SK-N-SH treated with all-trans-retinoic acid at 6 μM for 48 hours (cell line): ENCODE measurements around the gene L3MBTL1.

Experiments used
- ATAC-seq: fragments of 200-7000 bp; cut with Tn5 transposase; 3 replicates; pipeline ENCODE4 v1.9.1; 2020; ENCODE audit warnings: mild to moderate bottlenecking, moderate library complexity
- ARNTL ChIP-seq: fragments of 450-650 bp; formaldehyde crosslinking; IDR thresholded peaks from 2 replicates; pipeline ENCODE4 v1.5.0; 2020; ENCODE audit warnings: low read depth, mild to moderate bottlenecking, moderate library complexity, borderline replicate concordance
- BACH2 ChIP-seq: fragments of 250-450 bp; sonication (Bioruptor Pico); IDR thresholded peaks from 2 replicates; pipeline ENCODE4 v1.9.0; 2021; ENCODE audit warnings: mild to moderate bottlenecking, borderline replicate concordance
- CSDC2 ChIP-seq: fragments of 250-450 bp; sonication (Bioruptor Pico); IDR thresholded peaks from 2 replicates; pipeline ENCODE4 v1.5.0; 2020; ENCODE audit warnings: mild to moderate bottlenecking, moderate library complexity
- ESRRG ChIP-seq: fragments of 250-450 bp; sonication (Bioruptor Pico); IDR thresholded peaks from 2 replicates; pipeline ENCODE4 v1.6.1; 2021; ENCODE audit warnings: mild to moderate bottlenecking
- GLIS3 ChIP-seq: fragments of 250-450 bp; sonication (Bioruptor Pico); IDR thresholded peaks from 2 replicates; pipeline ENCODE4 v1.5.0; 2020; ENCODE audit warnings: mild to moderate bottlenecking, moderate library complexity
- ISL1 ChIP-seq: fragments of 250-450 bp; sonication (Bioruptor Pico); IDR thresholded peaks from 2 replicates; pipeline ENCODE4 v2.1.2; 2022; ENCODE audit warnings: mild to moderate bottlenecking, moderate library complexity
- PPARA ChIP-seq: fragments of 250-450 bp; sonication (Bioruptor Pico); IDR thresholded peaks from 2 replicates; pipeline ENCODE4 v1.5.0; 2020; ENCODE audit warnings: mild to moderate bottlenecking, borderline replicate concordance
- RARB ChIP-seq: fragments of 250-450 bp; sonication (Bioruptor Pico); IDR thresholded peaks from 2 replicates; pipeline ENCODE4 v1.8.0; 2021; ENCODE audit warnings: mild to moderate bottlenecking, moderate library complexity
- SNAI2 ChIP-seq: fragments of 250-450 bp; sonication (Bioruptor Pico); IDR thresholded peaks from 2 replicates; pipeline ENCODE4 v1.5.0; 2020; ENCODE audit warnings: mild to moderate bottlenecking, moderate library complexity
- TCF4 ChIP-seq: fragments of 250-450 bp; sonication (Bioruptor Pico); IDR thresholded peaks from 2 replicates; pipeline ENCODE4 v1.8.0; 2021; ENCODE audit warnings: mild to moderate bottlenecking, moderate library complexity, borderline replicate concordance
- TOX ChIP-seq: fragments of 250-450 bp; sonication (Bioruptor Pico); IDR thresholded peaks from 2 replicates; pipeline ENCODE4 v1.8.0; 2021; ENCODE audit warnings: mild to moderate bottlenecking, moderate library complexity, borderline replicate concordance
- ZC3H10 ChIP-seq: fragments of 250-450 bp; sonication (Bioruptor Pico); IDR thresholded peaks from 2 replicates; pipeline ENCODE4 v1.5.1; 2021; ENCODE audit warnings: mild to moderate bottlenecking, moderate library complexity
- ZFP3 ChIP-seq: fragments of 250-450 bp; sonication (Bioruptor Pico); IDR thresholded peaks from 2 replicates; pipeline ENCODE4 v1.5.0; 2020; ENCODE audit warnings: mild to moderate bottlenecking, moderate library complexity
- ZFP30 ChIP-seq: fragments of 450-650 bp; formaldehyde crosslinking; IDR thresholded peaks from 2 replicates; pipeline ENCODE4 v1.5.0; 2022; ENCODE audit warnings: mild to moderate bottlenecking, moderate library complexity
- ZNF565 ChIP-seq: fragments of 450-650 bp; formaldehyde crosslinking; conservative IDR thresholded peaks from 2 replicates; pipeline ENCODE4 v1.5.0; 2020; ENCODE audit warnings: low read depth, mild to moderate bottlenecking, moderate library complexity
- ZNF70 ChIP-seq: fragments of 450-650 bp; formaldehyde crosslinking; IDR thresholded peaks from 2 replicates; pipeline ENCODE4 v1.5.0; 2020; ENCODE audit warnings: mild to moderate bottlenecking, moderate library complexity
- TF ChIP-seq, protein P1 (sequence below): fragments of 250-450 bp; sonication (Bioruptor Pico); IDR thresholded peaks from 2 replicates; pipeline ENCODE4 v1.5.0; 2020; ENCODE audit warnings: mild to moderate bottlenecking, moderate library complexity
- TF ChIP-seq, protein P2 (sequence below): fragments of 250-450 bp; sonication (Bioruptor Pico); IDR thresholded peaks from 2 replicates; pipeline ENCODE4 v1.8.0; 2020; ENCODE audit warnings: mild to moderate bottlenecking, moderate library complexity, borderline replicate concordance
- TF ChIP-seq, protein P3 (sequence below): fragments of 250-450 bp; sonication (Bioruptor Pico); IDR thresholded peaks from 2 replicates; pipeline ENCODE4 v1.8.0; 2021; ENCODE audit warnings: low read depth, mild to moderate bottlenecking, moderate library complexity, borderline replicate concordance
- TF ChIP-seq, protein P4 (sequence below): fragments of 250-450 bp; sonication (Bioruptor Pico); IDR thresholded peaks from 2 replicates; pipeline ENCODE4 v1.5.1; 2021; ENCODE audit warnings: mild to moderate bottlenecking, moderate library complexity
- TF ChIP-seq, protein P5 (sequence below): fragments of 250-450 bp; sonication (Bioruptor Pico); IDR thresholded peaks from 2 replicates; pipeline ENCODE4 v1.5.1; 2020; ENCODE audit warnings: low read depth, mild to moderate bottlenecking, moderate library complexity

L3MBTL1 gene

DNA sequence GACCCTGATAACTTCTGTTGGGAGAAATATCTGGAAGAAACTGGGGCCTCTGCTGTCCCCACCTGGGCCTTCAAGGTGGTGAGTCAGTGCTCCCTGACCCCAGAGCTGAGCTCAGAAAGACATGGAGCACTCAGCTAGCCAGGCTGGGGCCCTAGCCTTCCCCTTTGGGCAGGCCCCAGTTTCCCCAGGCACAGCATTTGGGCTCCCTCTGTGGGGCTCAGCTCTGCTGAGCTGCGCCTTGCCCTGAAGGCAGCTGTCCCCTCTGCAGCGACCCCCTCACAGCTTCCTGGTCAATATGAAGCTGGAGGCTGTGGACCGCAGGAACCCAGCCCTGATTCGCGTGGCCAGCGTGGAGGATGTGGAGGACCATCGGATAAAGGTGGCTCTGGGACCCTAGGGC, 26.5 kb downstream of the L3MBTL1 start (continued):
- TF ChIP-seq TCF4, result no peak
- no peak for TF ChIP-seq RARB (CRISPR knock-in tag)
- TF ChIP-seq ARNTL (CRISPR knock-in tag), result no peak
- TF ChIP-seq CSDC2 (CRISPR knock-in tag), result no peak
- no peak for TF ChIP-seq ZNF70 (CRISPR knock-in tag)

DNA sequence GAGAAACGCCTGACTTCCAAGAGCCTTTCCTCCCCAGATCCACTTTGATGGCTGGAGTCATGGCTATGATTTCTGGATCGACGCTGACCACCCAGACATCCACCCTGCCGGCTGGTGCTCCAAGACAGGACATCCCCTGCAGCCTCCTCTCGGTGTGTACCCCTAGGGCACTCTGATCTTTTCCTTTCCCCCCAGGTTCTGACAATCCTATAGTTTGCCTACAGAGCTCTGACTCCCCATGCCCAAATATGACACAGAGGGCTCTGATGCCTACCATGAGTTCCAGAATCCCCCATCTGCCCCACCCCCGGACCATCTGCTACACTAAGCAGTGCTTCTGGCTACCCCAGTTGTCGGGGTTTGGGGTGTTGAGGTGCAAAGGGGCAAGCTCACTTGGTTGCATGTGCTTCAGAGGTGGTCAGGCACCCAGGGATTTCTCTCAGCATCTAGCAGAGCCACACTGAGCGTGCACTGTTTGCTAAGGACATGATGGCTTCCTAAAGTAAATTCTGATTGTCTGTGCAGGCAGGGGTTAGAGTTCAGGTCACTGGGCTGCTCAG, 27.4 kb downstream of the L3MBTL1 start:
- no peak for ATAC-seq

DNA sequence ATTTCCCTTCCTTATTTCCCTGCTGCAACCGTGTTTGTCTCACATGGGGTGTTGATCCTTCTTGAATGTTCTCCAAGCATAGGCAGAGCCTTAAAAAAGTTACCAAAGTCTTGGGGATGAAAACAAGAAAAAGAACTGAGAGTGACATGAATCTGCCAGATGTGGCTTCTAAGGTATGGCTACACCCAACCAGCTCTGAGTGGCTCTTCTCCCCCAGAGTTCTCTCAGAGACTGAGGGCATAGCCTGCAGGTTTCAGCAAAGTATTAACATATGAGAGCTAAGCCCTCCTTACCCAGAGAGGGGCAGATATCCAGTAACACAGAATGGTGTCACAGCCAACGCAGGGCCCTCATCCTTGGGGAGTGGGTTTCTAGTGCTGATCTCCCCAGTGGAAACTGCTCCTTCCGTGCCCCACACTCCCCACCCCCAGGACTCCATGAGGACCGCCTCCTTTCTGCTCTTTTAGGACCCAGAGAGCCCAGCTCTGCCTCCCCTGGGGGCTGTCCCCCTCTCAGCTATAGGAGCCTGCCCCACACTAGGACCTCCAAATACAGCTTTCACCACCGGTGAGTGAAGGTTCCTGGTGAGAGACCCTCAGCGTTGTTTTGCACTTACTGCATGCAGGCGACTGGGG, 28.0 kb downstream of the L3MBTL1 start:
- ATAC-seq, result no peak
- TF ChIP-seq, protein P1, sequence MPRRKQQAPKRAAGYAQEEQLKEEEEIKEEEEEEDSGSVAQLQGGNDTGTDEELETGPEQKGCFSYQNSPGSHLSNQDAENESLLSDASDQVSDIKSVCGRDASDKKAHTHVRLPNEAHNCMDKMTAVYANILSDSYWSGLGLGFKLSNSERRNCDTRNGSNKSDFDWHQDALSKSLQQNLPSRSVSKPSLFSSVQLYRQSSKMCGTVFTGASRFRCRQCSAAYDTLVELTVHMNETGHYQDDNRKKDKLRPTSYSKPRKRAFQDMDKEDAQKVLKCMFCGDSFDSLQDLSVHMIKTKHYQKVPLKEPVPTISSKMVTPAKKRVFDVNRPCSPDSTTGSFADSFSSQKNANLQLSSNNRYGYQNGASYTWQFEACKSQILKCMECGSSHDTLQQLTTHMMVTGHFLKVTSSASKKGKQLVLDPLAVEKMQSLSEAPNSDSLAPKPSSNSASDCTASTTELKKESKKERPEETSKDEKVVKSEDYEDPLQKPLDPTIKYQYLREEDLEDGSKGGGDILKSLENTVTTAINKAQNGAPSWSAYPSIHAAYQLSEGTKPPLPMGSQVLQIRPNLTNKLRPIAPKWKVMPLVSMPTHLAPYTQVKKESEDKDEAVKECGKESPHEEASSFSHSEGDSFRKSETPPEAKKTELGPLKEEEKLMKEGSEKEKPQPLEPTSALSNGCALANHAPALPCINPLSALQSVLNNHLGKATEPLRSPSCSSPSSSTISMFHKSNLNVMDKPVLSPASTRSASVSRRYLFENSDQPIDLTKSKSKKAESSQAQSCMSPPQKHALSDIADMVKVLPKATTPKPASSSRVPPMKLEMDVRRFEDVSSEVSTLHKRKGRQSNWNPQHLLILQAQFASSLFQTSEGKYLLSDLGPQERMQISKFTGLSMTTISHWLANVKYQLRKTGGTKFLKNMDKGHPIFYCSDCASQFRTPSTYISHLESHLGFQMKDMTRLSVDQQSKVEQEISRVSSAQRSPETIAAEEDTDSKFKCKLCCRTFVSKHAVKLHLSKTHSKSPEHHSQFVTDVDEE (CRISPR knock-in tag), result no peak
- TF ChIP-seq TOX, result no peak
- TF ChIP-seq RARB (CRISPR knock-in tag), result no peak
- TF ChIP-seq, protein P2, sequence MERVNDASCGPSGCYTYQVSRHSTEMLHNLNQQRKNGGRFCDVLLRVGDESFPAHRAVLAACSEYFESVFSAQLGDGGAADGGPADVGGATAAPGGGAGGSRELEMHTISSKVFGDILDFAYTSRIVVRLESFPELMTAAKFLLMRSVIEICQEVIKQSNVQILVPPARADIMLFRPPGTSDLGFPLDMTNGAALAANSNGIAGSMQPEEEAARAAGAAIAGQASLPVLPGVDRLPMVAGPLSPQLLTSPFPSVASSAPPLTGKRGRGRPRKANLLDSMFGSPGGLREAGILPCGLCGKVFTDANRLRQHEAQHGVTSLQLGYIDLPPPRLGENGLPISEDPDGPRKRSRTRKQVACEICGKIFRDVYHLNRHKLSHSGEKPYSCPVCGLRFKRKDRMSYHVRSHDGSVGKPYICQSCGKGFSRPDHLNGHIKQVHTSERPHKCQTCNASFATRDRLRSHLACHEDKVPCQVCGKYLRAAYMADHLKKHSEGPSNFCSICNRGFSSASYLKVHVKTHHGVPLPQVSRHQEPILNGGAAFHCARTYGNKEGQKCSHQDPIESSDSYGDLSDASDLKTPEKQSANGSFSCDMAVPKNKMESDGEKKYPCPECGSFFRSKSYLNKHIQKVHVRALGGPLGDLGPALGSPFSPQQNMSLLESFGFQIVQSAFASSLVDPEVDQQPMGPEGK (CRISPR knock-in tag), result no peak
- TF ChIP-seq CSDC2 (CRISPR knock-in tag), result no peak
- TF ChIP-seq ZC3H10 (CRISPR knock-in tag), result no peak
- no peak for TF ChIP-seq ZNF70 (CRISPR knock-in tag)

More for the DNA sequence above, 27.4 kb downstream of the L3MBTL1 start:
- TF ChIP-seq ZNF565 (CRISPR knock-in tag) (no peak), PPARA (no peak), ESRRG (CRISPR knock-in tag) (no peak), GLIS3 (CRISPR knock-in tag) (no peak)
- TF ChIP-seq, protein P3, sequence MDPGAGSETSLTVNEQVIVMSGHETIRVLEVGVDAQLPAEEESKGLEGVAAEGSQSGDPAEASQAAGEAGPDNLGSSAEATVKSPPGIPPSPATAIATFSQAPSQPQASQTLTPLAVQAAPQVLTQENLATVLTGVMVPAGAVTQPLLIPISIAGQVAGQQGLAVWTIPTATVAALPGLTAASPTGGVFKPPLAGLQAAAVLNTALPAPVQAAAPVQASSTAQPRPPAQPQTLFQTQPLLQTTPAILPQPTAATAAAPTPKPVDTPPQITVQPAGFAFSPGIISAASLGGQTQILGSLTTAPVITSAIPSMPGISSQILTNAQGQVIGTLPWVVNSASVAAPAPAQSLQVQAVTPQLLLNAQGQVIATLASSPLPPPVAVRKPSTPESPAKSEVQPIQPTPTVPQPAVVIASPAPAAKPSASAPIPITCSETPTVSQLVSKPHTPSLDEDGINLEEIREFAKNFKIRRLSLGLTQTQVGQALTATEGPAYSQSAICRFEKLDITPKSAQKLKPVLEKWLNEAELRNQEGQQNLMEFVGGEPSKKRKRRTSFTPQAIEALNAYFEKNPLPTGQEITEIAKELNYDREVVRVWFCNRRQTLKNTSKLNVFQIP (CRISPR knock-in tag), result no peak

DNA sequence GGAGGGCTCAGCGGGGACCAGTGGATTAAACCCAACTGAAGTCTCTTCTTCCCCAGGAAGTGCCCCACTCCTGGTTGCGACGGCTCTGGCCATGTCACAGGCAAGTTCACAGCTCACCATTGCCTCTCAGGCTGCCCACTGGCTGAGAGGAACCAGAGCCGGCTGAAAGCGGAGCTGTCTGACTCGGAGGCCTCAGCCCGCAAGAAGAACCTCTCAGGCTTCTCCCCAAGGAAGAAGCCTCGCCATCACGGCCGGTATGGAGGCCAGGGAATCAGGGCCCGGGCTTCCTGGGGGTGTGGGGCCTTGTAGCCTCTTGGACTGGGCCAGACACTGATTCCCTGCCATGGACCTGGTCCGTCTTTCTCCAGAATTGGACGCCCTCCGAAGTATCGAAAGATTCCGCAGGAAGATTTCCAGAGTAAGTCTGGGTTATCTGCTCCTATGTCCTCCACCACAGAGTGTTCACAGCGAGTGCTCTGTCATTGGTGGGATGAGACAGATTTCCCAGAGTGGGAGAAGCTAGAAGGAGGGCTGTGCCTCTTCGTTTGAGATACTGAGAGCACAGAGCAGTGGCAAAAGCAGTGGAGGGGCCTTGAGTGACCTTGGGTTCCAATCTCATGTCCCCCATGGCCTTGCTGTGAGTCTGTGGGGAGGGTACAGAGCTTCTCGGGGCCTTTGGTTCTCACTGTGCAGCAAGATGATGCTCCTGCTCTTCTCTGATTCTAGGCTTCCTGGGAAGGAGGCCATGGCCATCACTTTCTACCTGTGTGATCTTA, 28.7 kb downstream of the L3MBTL1 start:
- ATAC-seq, result no peak
- TF ChIP-seq ZNF70 (CRISPR knock-in tag) (no peak), CSDC2 (CRISPR knock-in tag) (no peak), TCF4 (no peak), ZFP30 (CRISPR knock-in tag) (no peak), ZNF565 (CRISPR knock-in tag) (no peak), SNAI2 (CRISPR knock-in tag) (no peak), BACH2 (no peak), ISL1 (CRISPR knock-in tag) (no peak), TOX (no peak), ZFP3 (CRISPR knock-in tag) (no peak), ARNTL (CRISPR knock-in tag) (no peak), GLIS3 (CRISPR knock-in tag) (no peak), ZC3H10 (CRISPR knock-in tag) (no peak)
- TF ChIP-seq, protein P2 (CRISPR knock-in tag), result no peak
- TF ChIP-seq, protein P4, sequence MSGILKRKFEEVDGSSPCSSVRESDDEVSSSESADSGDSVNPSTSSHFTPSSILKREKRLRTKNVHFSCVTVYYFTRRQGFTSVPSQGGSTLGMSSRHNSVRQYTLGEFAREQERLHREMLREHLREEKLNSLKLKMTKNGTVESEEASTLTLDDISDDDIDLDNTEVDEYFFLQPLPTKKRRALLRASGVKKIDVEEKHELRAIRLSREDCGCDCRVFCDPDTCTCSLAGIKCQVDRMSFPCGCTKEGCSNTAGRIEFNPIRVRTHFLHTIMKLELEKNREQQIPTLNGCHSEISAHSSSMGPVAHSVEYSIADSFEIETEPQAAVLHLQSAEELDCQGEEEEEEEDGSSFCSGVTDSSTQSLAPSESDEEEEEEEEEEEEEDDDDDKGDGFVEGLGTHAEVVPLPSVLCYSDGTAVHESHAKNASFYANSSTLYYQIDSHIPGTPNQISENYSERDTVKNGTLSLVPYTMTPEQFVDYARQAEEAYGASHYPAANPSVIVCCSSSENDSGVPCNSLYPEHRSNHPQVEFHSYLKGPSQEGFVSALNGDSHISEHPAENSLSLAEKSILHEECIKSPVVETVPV (CRISPR knock-in tag), result no peak
- TF ChIP-seq, protein P5, sequence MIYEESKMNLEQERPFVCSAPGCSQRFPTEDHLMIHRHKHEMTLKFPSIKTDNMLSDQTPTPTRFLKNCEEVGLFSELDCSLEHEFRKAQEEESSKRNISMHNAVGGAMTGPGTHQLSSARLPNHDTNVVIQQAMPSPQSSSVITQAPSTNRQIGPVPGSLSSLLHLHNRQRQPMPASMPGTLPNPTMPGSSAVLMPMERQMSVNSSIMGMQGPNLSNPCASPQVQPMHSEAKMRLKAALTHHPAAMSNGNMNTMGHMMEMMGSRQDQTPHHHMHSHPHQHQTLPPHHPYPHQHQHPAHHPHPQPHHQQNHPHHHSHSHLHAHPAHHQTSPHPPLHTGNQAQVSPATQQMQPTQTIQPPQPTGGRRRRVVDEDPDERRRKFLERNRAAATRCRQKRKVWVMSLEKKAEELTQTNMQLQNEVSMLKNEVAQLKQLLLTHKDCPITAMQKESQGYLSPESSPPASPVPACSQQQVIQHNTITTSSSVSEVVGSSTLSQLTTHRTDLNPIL (CRISPR knock-in tag), result no peak
- TF ChIP-seq, protein P3 (CRISPR knock-in tag), result no peak
